Retinal pigment epithelial cell (primary cell): Measurements from ENCODE around the gene VANGL2.

ENCODE experiments used
- DNase-seq: peaks from one replicate; pipeline ENCODE4 v3.0.0-alpha.2; 2010; ENCODE audit warnings: low read depth
- H3K4me3 ChIP-seq: 2 replicates; pipeline ENCODE4 v1.5.1; 2011; ENCODE audit warnings: mild to moderate bottlenecking, low read length, control low read depth, moderate library complexity
- TF ChIP-seq, protein P1 (sequence below): conservative IDR thresholded peaks from 2 replicates; pipeline ENCODE4 v1.5.1; 2011; ENCODE audit warnings: low read depth, low read length, control low read depth, inconsistent platforms

VANGL2 gene

DNA sequence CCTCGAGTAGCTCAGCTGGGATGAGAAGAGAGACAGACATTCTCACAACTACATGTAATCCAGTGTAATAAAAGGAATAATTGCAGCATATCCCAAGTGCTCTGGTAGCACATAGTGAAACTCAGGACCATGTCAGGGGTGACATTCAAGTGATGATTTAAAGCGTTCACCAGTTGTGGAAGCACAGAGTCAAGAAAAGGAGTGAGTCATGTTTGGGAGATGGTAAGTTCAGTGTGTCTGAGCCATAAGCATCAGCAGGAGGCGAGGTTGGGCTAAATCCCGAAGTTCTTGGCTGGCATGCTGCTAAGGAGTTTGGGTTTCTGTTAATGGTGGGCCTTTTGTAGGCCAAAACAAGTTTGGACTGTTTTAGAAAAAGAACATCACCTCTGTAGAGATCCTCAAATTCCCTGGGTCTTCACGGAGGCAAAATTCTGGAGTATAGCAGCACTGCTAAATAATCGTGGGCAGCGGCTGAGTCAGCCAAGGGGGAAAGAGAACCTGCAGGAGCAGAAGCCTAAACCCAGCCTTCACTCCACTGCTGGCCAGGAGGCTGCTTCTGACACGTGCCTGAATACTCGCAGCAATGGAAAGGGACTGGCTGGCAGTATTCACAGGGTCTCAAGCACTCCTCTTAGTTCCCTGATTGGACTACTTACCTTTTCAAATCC, 40.7 kb upstream of the VANGL2 start:
- no peak for DNase-seq
- TF ChIP-seq, protein P1, sequence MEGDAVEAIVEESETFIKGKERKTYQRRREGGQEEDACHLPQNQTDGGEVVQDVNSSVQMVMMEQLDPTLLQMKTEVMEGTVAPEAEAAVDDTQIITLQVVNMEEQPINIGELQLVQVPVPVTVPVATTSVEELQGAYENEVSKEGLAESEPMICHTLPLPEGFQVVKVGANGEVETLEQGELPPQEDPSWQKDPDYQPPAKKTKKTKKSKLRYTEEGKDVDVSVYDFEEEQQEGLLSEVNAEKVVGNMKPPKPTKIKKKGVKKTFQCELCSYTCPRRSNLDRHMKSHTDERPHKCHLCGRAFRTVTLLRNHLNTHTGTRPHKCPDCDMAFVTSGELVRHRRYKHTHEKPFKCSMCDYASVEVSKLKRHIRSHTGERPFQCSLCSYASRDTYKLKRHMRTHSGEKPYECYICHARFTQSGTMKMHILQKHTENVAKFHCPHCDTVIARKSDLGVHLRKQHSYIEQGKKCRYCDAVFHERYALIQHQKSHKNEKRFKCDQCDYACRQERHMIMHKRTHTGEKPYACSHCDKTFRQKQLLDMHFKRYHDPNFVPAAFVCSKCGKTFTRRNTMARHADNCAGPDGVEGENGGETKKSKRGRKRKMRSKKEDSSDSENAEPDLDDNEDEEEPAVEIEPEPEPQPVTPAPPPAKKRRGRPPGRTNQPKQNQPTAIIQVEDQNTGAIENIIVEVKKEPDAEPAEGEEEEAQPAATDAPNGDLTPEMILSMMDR = no peak
- no peak overlapping the region for H3K4me3 ChIP-seq

DNA sequence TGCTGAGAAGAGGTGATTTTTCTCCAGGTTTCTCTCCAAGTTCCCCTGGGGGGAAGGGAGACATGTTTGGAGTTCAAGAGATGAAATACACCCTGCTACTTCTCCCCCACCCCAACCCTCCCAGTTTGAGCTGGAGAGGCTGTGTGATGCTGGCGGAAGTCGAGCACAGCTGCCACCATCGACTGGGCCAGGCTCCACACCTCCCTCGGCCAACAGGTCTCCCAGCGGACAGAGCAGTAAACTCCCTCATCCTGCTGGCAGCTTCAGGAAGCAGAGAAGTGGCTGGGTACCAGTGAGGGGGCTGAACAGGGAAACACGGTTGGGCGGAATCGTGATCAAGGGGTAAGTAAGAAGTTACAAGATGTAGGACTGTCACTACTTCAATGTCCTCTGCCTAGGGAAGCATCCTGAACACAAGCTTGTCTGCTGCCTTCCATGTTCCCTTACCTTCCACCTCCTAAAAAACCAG, 40.1 kb upstream of the VANGL2 start:
- no peak overlapping the region for H3K4me3 ChIP-seq
- DNase-seq = no peak
- TF ChIP-seq, protein P1 = no peak

DNA sequence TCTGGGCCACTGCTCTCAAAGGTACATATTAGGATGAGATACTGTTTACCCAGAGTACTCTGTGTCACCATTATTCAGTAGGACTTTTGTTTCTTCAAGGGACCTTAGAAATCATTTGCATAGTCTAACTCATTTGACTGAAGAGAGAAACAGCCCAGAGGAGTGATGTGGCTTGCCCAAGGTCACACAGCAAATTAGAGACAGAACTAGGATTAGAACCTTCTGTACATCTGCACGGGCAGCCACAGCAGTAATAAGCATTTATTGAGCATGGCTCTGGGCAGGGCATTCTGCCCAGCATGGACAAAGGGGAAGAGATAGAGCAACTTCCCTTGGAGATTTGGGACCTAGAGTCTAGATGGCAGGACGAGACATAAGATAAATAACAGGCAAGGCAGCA, 39.2 kb upstream of the VANGL2 start:
- TF ChIP-seq, protein P1 = no peak
- DNase-seq = no peak
- H3K4me3 ChIP-seq = no peak overlapping the region

DNA sequence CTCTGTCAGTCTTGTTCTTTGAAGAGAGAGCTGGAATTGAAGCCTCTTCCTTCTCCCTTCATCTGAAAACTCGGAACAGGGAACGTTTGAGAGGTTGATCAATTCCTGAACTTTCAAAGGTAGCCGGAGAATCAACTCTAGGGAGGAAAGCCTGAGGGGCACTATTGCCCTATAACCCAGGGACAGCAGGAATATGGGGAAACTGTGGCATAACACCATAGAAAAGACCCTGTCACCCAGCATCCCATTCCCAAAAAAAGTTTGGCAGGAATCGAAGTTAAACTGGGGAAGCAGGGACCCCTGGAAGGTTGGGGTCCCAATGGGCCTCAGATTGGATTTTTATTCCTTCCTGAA, 38.6 kb upstream of the VANGL2 start:
- DNase-seq = no peak
- no peak overlapping the region for H3K4me3 ChIP-seq
- TF ChIP-seq, protein P1 = no peak

DNA sequence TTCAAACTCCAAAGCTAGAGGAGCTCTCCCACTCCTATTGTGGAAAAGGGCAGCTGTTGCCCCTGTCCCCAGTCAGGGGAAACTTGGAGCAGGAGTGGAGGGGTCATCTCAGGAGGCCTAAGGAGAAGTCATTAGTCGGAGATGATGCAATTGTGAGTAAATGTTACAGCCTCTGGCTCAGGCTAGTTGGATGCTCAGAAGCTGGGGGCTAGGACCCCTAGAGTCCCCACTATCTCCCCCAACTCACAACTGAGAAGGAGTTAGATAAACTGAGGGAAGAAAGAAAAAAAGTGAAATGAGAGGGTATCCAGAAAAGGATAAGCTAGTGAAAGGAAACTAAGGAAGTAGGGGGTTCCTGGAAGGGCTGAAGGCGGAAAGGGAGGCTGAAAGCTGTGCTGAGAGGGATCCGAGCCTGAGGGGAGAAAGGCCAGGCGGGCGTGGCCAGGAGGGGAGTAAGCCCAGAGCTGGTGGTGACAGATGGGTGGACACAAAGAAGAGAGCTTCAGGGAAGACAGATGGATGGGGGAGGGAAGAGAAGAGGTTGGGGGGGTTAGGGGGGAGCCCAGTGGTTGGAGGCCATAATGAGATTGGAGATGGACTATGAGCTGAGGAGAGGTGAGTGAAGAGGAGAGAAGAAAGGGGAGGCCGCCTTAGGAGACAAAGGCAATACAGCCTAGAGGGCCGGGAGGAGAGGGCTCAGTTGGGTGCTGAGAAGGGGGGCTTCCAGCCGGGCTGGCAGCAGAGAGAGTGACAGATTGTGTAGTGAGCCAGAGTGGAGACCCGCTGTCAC, 38.0 kb upstream of the VANGL2 start:
- TF ChIP-seq, protein P1 = no peak
- DNase-seq = no peak
- no peak overlapping the region for H3K4me3 ChIP-seq

DNA sequence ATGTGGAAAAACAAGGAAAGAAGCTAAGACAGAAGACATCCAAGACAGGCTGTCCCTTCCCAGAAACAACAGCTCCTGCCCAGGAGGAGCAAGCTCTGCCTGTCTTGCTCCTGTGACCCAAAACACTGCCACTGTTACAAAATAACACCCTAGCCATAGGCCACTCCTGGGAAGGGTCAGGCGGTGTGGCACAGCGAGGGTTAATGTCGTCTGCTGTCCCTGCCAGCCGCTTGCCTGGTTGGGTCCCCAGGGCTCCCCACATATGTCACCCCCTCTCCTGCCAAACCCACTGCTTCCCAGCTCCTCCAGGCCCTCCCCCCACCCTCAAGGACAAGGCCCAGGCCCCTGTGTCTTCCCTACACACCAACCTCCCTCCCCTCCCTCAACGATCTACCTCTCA, 37.4 kb upstream of the VANGL2 start:
- no peak overlapping the region for H3K4me3 ChIP-seq
- DNase-seq = no peak
- TF ChIP-seq, protein P1 = no peak
